HG03139 (cell line): ENCODE results near the gene EML5.

Experiments
- ATAC-seq: cut with Tn5 transposase; IDR thresholded peaks from one replicate; pipeline ENCODE4 v1.9.1; 2021; ENCODE audit not compliant: unreplicated experiment

The EML5 gene

DNA sequence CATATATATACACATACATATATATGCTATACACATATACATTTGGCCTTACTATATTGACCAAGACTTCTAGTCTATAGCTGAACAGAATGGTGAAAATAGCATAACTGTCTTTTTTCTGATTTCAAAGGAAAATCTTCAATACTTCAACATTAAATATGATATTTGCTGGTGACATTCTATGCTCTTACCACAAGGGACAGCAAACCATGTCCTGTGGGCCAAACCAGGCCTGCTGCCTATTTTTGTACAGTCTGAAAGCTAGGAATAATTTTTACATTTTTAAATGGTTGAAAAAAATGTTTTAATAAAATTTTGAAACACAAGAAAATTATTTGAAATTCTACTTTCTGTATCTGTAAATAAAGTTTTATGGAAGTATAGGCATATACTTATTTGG is 63.6 kb downstream of the EML5 start:
- ATAC-seq = no peak

DNA sequence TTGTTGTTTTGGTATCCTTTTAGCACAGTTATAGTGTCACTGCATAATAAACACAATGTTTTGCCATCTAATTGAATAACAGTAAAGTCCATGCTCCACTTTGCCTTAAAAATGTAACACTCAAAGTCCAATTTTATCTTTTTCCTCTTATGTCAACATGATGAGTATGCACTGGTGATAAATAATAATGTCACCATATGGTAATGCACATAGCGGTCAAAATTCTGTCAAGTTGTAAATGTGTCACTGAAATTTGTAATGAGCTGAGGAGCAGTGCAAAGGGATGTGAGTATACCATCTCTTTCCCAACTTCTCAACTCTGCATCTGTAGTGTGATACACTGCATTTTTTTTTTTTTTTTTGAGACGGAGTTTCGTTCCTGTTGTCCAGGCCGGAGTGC is 65.7 kb downstream of the EML5 start:
- no peak for ATAC-seq

- ATAC-seq = no peak
These were observed 82.0 kb downstream of the EML5 start for GRCh38 chr14:88710709-88711108.

DNA sequence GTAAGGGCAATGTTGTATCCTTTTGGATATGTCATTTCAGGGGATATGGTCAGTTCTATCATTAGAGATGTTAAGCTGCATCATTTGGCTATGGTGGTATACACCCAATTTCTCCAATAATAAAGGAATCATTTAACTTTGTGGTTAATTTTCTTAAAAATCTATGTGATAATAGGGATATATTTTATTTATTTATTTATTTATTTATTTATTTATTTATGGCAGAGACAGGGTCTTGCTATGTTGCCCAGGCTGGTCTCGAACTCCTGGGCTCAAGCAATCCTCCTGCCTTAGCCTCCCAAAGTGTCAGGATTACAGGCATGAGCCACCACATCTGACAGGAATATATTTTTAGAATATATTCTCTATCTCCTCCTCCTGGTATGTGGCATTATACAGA is 85.7 kb downstream of the EML5 start:
- no peak for ATAC-seq

DNA sequence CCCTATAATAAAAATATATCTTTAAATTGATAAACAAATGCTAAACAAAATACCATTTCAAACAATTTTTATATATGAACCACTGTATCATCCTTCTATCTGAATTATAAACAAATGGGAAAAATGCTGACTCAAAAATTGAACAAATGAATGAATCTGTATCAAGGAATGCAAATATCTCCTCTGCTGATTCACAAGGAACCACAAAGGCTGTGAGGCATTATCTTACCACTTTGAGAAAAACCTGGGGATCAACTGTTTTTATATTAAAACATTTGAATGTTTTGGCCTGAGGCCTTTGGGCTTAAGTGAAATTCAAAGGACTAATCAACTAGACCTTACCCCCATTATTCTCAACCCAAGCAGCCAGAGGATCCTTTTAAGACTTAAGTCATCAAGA is 86.3 kb downstream of the EML5 start:
- ATAC-seq = no peak

DNA sequence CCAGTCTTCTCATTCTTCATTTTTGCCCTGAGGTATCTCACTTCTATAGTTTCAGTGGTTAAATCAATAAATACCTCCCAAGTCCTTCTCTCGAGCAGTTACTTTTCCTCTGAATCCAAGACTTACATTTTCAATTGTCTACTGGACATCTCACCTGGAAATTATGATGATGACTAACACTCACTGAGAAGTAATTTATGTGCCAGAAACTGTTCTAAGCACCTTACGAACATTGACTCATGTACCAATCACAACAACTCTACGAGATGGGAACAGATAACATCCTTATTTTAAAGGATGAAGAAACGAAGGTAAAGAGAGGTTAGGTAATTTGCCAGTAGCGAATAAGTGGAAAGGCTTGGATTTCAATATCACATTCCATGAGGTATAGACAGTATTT is 94.1 kb downstream of the EML5 start:
- no peak for ATAC-seq

GRCh38 chr14:88695870-88696269 is 96.9 kb downstream of the EML5 start:
- no peak for ATAC-seq

DNA sequence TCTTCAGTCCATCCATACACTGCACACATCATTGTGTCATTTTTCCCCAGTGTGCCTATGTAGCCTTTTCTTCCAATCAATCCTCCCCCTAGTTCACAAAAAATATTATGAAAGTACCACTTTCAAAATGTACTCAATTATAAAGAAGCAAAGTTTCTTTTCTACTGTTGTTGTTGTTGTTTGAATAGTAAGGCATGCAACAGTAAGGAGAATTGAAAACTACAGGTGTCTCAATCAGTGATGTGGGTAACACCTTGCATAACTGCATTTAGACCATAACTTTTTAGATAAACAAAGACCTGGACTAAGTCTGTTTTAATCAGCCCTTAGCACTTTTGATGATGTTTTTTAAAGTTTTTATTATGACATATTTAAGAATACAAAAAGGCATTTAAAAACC is 104.4 kb downstream of the EML5 start:
- ATAC-seq = no peak

GRCh38 chr14:88683119-88683518 is 109.6 kb downstream of the EML5 start:
- no peak for ATAC-seq

DNA sequence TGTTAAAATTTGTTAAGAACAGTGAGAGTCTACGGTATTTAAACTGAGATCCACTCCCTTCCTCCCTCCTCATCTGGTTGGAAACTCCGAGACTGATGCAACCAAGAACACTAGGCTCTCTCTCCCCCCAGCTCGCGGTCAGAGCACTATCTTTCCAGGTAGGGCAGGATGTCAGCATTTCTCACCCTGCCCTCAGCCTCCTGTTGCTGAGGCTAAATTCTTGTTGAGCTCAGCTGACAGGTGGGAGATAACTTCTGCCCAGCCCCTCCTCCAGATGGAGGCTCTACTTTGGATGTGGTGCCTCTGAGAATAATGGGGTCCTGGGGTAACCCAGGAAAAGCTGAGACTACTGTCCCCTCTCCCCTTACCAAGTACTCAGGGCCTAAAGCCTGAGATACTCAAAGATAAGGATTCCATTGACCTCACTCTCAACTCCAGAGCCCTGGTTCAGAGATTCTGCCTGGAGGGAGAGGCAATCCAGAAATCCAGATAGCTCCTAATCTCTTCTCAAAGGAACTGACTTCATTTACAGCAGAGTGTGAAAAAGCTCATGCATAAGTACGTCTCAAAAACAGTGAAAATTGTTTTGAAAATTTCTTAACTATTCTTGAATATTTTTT is 110.1 kb downstream of the EML5 start:
- no peak for ATAC-seq

DNA sequence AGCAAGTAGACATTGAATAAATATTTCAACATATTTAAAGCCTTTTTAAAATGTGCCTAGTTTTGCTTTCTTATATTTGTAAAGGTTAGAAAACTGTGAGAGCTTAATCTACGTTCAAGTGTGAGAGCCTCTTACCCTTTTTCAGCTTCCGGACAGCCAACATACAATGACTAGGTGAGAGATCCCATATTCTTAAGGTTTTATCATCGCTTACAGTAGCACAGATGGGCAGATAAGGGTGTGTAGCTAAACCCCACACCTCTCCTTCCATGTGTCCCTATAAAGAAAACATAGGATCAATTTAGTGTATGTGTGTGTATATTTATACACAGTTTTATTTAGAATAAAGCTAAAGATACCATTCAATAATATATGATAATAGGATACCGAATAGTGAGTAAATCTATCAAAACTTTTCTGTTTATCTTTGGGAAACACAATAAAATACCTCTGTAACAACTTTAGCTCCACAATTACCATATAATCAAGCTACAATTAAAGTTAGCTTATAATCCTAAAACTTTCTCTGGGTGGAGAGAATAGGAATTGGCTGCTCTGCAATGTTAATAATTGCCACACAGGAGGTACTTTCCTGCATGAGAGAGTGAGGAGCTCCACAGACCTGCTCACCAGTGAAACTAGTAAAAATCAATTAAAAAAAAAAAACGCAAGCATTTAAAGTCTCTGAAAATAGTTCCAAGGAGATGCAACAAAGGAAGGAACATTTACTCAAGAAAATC is 110.8 kb downstream of the EML5 start:
- no peak for ATAC-seq

DNA sequence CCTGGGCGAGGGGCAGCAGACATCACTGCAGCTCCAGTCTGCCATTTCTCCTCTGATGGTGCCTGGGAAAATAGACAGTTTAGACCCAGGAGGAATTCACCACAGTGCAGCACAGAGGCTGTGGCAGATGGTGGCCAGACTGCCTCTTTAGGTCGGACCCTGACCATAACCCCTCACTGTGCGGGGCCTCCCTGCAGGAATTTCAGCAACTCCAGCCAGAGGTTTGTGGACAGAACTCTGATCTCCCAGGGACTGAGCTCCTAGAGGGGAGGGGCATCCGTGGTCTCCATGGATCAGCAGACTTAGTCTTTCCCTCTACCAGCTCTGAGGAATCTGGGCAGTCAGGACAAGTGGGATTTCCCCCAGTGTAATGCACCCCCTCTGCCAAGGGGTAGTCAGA is 123.4 kb downstream of the EML5 start:
- ATAC-seq = no peak

GRCh38 chr14:88668448-88669116 is 124.2 kb downstream of the EML5 start:
- peak; percentile 36 for ATAC-seq

DNA sequence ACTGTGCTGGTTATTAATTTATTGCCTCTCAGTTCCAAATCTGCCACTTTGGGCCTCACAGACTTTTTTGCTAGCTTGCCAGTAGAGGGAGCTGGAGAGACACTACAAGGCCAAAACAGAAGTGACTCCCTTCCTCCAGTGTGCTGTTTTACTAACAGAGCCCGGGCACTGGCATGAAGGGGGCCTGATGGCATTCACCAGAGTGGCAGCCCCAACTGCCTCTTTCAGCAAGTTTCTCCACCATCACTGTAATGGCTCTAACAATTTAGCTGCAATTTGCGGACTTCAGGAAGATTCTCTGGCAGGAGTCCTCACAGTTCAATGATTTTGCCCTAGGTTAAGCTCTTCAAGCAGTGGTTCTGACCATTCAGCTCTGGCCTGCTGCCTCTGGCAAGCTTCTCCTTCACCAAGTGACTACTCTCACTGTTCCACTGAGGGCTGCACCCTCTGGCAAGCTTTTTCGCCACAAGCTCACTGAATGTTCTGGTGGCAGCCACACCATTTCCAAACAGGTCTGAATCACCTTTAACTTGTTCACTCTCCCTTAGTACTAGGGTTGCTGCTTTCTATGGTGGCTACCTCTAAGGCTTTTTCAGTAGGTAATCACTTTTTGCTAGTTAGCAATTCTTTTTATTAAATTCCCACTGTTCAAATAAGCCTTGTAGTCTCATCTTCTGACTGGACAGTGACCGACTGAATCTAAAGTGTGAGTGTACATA is 125.0 kb downstream of the EML5 start:
- ATAC-seq = peak; percentile 81

DNA sequence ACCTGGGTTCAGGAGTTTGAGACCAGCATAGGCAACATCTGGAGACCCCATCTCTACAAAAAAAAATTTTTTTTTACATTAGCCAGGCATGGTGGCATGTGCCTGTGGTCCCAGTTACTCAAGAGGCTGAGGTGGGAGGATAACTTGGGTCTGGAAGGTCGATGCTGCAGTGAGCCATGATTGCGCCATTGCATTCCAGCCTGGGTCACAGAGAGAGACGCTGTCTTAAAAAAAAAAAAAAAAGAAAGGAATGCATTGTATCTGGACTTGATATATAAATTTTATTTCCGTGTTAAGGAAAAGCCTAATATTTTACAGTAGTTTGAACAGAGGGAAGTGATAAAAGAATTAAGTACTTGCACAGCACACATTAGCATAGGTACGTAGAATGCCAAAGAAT is 132.7 kb downstream of the EML5 start:
- ATAC-seq = no peak

GRCh38 chr14:88639221-88639620 is 153.5 kb downstream of the EML5 start:
- ATAC-seq = no peak

DNA sequence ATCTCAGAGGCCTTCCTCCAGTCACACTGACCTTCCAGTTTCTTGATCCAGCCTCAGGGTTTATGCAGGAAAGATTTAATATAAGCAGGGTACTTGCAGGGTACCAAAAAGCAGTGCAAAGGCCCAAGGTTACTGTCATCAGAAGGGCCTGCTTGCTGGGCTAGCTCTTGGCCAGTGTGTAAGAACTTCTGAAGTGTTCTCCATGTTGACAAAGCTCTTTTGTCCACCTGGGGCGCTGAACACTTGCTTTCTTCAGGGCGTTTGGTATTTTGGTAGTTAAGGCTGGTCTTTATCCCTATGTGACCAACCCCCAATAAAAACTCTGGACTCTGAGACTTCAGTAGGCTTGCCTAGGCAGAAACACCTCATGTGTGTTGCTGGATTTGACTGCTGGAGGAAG is 160.2 kb downstream of the EML5 start:
- ATAC-seq = no peak

DNA sequence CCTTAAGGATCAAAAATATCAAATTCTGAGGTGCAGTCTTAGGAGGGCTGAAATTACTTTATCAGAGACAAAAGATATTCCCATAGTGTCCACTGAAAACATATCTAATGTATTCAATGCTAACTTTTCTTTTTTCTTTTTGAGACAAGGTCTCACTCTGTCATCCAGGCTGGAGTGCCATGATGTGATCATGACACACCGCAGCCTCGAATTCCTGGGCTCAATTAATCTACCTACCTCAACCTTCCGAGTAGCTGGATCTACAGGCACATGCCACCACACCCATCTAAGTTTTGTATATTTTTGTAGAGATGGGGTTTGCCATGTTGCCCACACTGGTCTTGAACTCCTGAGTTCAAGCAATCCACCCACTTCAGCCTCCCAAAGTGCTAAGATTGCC is 161.7 kb downstream of the EML5 start:
- ATAC-seq = no peak

GRCh38 chr14:88630565-88630964 is 162.2 kb downstream of the EML5 start:
- no peak for ATAC-seq

DNA sequence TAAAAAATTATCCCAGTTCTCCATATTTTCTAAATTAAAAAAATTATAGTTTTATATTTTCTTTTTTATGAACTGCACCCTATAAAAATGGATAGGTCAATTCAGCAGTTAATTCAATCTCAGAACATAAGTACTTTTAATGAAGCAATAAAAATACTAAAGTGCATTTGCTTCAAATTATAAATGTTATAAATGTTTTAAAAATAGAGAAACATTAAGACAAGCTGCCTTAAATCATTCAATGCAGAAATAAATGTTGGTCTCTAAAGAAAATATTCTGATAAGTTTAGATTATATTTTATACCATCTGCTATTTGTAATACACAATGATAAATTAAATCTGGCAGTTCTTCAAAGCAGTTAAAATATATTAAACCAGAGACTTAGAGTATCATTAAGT is 164.3 kb downstream of the EML5 start:
- no peak for ATAC-seq

DNA sequence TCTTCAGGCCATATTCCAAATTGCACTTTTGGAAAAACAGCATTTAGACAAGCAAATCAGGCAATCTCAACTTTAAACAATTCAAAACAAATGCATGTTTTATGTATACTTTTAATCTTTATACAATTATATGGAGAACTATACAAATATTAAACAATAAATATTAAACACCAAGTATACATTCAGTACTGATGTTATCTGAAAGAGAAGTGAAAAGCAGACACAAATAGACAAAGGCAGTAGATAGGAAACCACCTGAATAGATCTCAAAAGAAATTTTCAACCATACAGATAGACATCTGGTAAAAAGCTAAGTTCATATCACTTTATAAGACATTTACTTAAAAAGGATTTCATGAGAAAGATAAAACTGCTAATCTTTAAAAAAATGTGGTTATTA is 164.7 kb downstream of the EML5 start:
- no peak for ATAC-seq

DNA sequence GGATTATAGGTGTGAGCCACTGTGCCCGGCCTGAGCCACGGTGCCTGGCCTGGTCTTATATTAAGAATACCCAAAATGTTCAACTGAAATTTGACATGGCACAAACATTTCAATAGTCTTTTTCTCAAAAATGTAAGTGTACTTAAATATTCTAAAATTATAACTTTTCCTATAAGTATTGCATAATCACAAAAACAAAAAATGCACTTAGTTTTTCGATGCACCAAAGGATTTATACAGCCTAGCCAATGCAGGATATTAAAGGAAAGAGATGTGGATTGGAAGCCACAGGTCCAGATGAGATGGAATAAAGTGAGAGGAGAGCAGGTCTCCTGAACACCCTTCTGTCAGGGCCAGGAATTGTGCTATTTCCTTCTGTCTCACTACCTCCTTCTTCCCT is 167.1 kb downstream of the EML5 start:
- no peak for ATAC-seq
